ENCODE measurements around the gene PARP15.
"Not testable (repeated sequence)": the region's sequence is repeated elsewhere in the genome, so short reads cannot be mapped to it uniquely, and the experiment has no call there.

PARP15 gene

GRCh38 chr3:122646146-122646988 lies 68.9 kb downstream of the PARP15 start:
- Mint-ChIP-seq H3K36me3 (peaks cover 2 to 4% of the 10 kb centered on the region in 2 donors), H3K27ac (no peak overlapping the region), H3K4me3 (peak overlapping the region in 1 of 2 donors; percentile 22)

DNA sequence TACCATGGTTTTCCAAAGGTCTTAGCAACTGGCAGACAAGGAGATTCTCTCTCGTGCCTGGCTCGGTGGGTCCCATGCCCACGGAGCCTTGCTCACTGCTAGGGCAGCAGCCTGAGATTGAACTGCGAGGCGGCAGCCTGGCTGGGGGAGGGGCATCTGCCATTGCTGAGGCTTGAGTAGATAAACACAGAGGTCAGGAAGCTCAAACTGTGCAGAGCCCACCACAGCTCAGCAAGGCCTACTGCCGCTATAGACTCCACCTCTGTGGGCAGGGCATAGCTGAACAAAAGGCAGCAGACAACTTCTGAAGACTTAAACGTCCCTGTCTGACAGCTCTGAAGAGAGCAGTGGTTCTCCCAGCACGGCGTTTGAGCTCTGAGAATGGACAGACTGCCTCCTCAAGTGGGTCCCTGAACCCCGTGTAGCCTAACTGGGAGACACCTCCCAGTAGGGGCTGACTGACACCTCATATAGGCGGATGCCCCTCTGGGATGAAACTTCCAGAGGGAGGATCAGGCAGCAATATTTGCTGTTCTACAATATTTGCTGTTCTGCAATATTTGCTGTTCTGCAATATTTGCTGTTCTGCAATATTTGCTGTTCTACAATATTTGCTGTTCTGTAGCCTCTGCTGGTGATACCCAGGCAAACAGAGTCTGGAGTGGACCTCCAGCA lies 73.9 kb downstream of the PARP15 start:
- peaks cover 4 to 17% of the 10 kb centered on the region in 2 donors for H3K4me1 Mint-ChIP-seq
- H3K27ac Mint-ChIP-seq; ATAC-seq (replicated peaks); H3K36me3 Mint-ChIP-seq; H3K27me3 Mint-ChIP-seq; DNase-seq; H3K4me3 Mint-ChIP-seq; H3K9me3 Mint-ChIP-seq: not testable (repeated sequence)

More at GRCh38 chr3:122646146-122646988, 68.9 kb downstream of the PARP15 start:
- DNase-seq (no peak), ATAC-seq (replicated peaks) (peak in 1 of 2 donors; percentile 75)
- H3K27me3 Mint-ChIP-seq: no peaks in the 10 kb centered on the region
- peaks cover 0 to 3% of the 10 kb centered on the region in 2 donors for H3K9me3 Mint-ChIP-seq
- H3K4me1 Mint-ChIP-seq: peaks cover 10 to 36% of the 10 kb centered on the region in 2 donors

DNA sequence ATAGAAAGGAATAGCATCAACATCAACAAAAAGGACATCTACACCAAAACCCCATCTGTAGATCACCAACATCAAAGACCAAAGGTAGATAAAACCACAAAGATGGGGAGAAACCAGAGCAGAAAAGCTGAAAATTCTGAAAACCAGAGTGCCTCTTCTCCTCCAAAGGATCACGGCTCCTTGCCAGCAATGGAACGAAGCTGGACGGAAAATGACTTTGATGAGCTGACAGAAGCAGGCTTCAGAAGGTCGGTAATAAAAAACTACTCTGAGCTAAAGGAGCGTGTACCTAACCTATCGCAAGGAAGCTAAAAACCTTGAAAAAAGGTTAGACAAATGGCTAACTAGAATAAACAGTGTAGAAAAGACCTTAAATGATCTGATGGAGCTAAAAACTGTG lies 74.5 kb downstream of the PARP15 start:
- not testable (repeated sequence) for ATAC-seq (replicated peaks); H3K36me3 Mint-ChIP-seq; H3K27me3 Mint-ChIP-seq; H3K4me3 Mint-ChIP-seq; H3K27ac Mint-ChIP-seq; H3K9me3 Mint-ChIP-seq; DNase-seq
- peaks cover 2 to 11% of the 10 kb centered on the region in 2 donors for H3K4me1 Mint-ChIP-seq

- DNase-seq; H3K27me3 Mint-ChIP-seq; ATAC-seq (replicated peaks); H3K27ac Mint-ChIP-seq; H3K36me3 Mint-ChIP-seq; H3K4me3 Mint-ChIP-seq: not testable (repeated sequence)
- Mint-ChIP-seq H3K4me1 (peaks cover 10 to 13% of the 10 kb centered on the region in 2 donors), H3K9me3 (peaks cover 6 to 13% of the 10 kb centered on the region in 2 donors)
Observed at GRCh38 chr3:122658336-122658735, 80.9 kb downstream of the PARP15 start.

GRCh38 chr3:122660297-122660974 lies 83.0 kb downstream of the PARP15 start:
- H3K27ac Mint-ChIP-seq: no peak overlapping the region
- DNase-seq: no peak
- H3K9me3 Mint-ChIP-seq: peaks cover 6 to 13% of the 10 kb centered on the region in 2 donors
- H3K4me3 Mint-ChIP-seq: no peak overlapping the region
- H3K27me3 Mint-ChIP-seq: no peaks in the 10 kb centered on the region
- H3K36me3 Mint-ChIP-seq: peaks cover 0 to 4% of the 10 kb centered on the region in 2 donors
- no peak for ATAC-seq (replicated peaks)
- H3K4me1 Mint-ChIP-seq: peaks cover 10 to 12% of the 10 kb centered on the region in 2 donors

DNA sequence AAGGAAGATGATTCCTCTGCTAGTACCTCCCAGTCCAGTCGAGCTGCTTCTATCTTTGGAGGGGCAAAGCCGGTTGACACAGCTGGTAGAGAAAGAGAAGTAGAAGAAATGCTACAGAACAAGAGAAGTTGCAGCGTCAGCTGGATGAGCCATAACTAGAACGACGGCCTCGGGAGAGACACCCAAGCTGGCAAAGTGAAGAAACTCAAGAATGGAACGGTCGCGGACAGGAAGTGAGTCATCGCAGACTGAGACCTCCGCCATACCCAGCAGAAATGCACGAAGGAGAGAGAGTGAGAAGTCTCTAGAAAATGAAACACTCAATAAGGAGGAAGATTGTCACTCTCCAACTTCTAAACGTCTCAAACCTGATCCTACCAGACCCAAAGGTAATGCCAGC lies 84.2 kb downstream of the PARP15 start:
- ATAC-seq (replicated peaks) (no peak), DNase-seq (no peak)
- Mint-ChIP-seq H3K4me1 (peaks cover 9 to 10% of the 10 kb centered on the region in 2 donors), H3K27me3 (no peaks in the 10 kb centered on the region), H3K9me3 (peaks cover 6 to 13% of the 10 kb centered on the region in 2 donors), H3K36me3 (peaks cover 0 to 4% of the 10 kb centered on the region in 2 donors), H3K27ac (peak overlapping the region; percentile 11), H3K4me3 (no peak overlapping the region)

GRCh38 chr3:122662505-122662904 lies 85.1 kb downstream of the PARP15 start:
- Mint-ChIP-seq H3K36me3 (peaks cover 0 to 4% of the 10 kb centered on the region in 2 donors), H3K27ac (no peak overlapping the region), H3K4me1 (peaks cover 9 to 10% of the 10 kb centered on the region in 2 donors), H3K27me3 (no peaks in the 10 kb centered on the region), H3K9me3 (peaks cover 6 to 13% of the 10 kb centered on the region in 2 donors), H3K4me3 (no peak overlapping the region)
- DNase-seq (no peak), ATAC-seq (replicated peaks) (no peak)

- Mint-ChIP-seq H3K27me3 (no peaks in the 10 kb centered on the region), H3K9me3 (peaks cover 6 to 13% of the 10 kb centered on the region in 2 donors), H3K4me3 (no peak overlapping the region), H3K27ac (no peak overlapping the region), H3K4me1 (peaks cover 6 to 8% of the 10 kb centered on the region in 2 donors), H3K36me3 (peaks cover 0 to 4% of the 10 kb centered on the region in 2 donors)
- ATAC-seq (replicated peaks) (no peak), DNase-seq (no peak)
Observed at GRCh38 chr3:122665226-122665786, 87.9 kb downstream of the PARP15 start.

DNA sequence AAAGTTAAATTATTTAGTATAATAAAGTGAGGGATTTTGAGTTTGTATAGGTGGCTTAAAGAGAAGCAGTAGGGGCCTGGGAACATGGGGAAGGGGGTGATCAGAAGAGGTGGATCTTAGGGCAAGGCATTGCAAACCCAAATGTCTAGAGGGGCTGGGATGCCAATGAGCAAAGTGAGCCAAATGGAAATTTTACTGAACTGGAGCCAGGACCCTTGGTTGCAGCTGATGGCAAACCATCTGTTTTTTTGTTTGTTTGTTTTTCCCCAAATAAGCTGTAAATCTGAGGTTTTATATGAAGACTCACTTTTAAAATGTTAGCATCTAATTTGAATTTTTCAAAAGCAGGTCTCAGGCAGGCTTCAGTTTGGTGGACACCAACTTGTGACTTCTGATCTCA lies 88.4 kb downstream of the PARP15 start:
- Mint-ChIP-seq H3K36me3 (peaks cover 0 to 3% of the 10 kb centered on the region in 2 donors), H3K9me3 (peaks cover 4 to 8% of the 10 kb centered on the region in 2 donors), H3K27ac (no peak overlapping the region), H3K27me3 (no peaks in the 10 kb centered on the region), H3K4me3 (no peak overlapping the region), H3K4me1 (peaks cover 6 to 8% of the 10 kb centered on the region in 2 donors)
- DNase-seq: no peak
- no peak for ATAC-seq (replicated peaks)

GRCh38 chr3:122668930-122669730 lies 91.7 kb downstream of the PARP15 start:
- Mint-ChIP-seq H3K27ac (no peak overlapping the region), H3K9me3 (peaks cover under 1 to 2% of the 10 kb centered on the region in 2 donors), H3K36me3 (no peaks in the 10 kb centered on the region), H3K4me1 (peaks cover 2 to 9% of the 10 kb centered on the region in 2 donors), H3K4me3 (no peak overlapping the region), H3K27me3 (no peaks in the 10 kb centered on the region)
- peak; percentile 67 to 75 for ATAC-seq (replicated peaks)
- DNase-seq: no peak

DNA sequence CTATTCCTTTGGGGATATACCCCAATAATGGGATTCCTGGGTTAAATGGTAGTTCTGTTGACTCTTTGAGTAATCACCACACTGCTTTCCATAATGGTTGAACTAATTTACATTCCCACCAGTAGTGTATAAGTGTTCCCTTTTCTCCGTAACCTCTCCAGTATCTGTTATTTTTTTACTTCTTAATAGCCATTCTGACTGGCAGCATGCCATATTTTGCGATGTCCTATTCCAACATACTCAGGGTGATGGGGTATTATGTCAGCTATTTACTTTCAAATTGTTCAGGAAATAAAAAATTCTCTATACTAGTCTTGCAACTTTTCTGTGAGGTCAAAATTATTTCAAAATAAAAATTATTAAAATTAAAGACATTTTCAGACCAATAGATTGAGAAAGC lies 94.1 kb downstream of the PARP15 start:
- ATAC-seq (replicated peaks): no peak
- Mint-ChIP-seq H3K9me3 (peaks cover 7 to 8% of the 10 kb centered on the region in 2 donors), H3K4me3 (no peak overlapping the region), H3K4me1 (peaks cover 7 to 13% of the 10 kb centered on the region in 2 donors), H3K27ac (no peak overlapping the region), H3K27me3 (no peaks in the 10 kb centered on the region), H3K36me3 (no peaks in the 10 kb centered on the region)
- no peak for DNase-seq

GRCh38 chr3:122674339-122674738 lies 96.9 kb downstream of the PARP15 start:
- Mint-ChIP-seq H3K4me3 (no peak overlapping the region), H3K27ac (peak overlapping the region; percentile 63), H3K4me1 (peaks cover 17 to 21% of the 10 kb centered on the region in 2 donors), H3K9me3 (peaks cover 7 to 8% of the 10 kb centered on the region in 2 donors), H3K27me3 (no peaks in the 10 kb centered on the region), H3K36me3 (no peaks in the 10 kb centered on the region)
- ATAC-seq (replicated peaks) (no peak), DNase-seq (no peak)

DNA sequence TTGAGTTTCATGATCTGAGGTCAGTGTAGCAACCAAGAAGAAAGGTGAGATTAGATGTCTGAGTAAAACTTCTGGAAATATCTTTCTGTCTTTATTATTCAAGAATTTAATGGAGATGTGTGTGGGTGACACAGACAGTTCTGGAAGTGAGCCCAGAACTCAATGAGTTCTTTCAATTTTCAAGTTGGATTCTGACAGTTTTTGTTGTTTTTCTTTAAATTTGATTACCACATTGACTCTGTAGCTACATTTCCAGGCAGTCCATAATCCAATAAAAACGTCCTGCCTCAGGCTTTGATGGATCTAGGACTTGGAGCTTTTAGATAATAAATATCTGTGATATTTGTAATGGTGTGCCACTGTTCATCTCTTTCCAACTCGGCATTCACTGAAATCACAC lies 99.3 kb downstream of the PARP15 start:
- Mint-ChIP-seq H3K9me3 (peaks cover 7 to 8% of the 10 kb centered on the region in 2 donors), H3K4me1 (peaks cover 28 to 36% of the 10 kb centered on the region in 2 donors), H3K4me3 (no peak overlapping the region), H3K27me3 (no peaks in the 10 kb centered on the region), H3K27ac (no peak overlapping the region), H3K36me3 (peaks cover 3 to 4% of the 10 kb centered on the region in 2 donors)
- ATAC-seq (replicated peaks) (no peak), DNase-seq (no peak)
